ENCODE results near the gene ADAM17.

ADAM17 gene

DNA sequence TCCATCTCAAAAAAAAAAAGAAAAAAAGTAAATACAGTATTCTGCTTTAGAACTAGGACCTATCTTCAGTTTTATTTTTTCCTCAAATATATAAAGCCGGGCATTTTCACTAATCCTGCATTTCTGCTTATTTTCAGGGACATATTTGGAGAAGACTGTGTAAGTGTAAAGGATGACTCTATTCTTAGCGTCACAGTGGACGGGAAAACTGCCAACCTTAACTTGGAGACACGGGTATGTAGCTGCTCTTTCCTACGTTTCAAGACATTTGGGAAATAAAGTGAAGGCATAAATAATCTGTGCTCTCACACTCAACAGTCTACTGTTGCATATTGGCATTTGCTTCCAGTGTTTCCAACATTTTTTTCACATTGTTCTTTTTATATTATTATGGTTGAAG lies 84.4 kb downstream of the ADAM17 start:
- DNase-seq (ENCODE audit: low read depth in 3 of 3) = no peak

DNA sequence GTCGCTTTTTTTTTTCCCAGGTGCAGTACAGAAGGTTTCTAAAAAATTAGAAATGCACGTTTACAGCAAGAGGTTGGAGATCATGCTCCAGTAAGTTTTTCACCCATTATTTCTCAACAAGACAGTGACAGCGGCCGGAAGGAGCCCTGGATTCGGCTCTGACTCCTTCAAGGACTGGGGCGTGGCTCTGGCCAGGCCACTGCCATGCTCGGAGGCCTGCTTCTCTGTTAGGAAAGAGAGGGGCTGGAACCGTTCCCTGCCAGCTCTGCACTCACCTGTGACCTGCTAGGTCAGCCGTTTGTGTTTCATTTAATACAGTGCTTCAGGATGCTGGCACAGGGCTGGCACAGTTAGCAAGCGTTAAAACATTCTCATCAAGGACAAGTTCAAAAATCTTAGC lies 87.9 kb downstream of the ADAM17 start:
- DNase-seq (ENCODE audit: low read depth in 3 of 3) = no peak

DNA sequence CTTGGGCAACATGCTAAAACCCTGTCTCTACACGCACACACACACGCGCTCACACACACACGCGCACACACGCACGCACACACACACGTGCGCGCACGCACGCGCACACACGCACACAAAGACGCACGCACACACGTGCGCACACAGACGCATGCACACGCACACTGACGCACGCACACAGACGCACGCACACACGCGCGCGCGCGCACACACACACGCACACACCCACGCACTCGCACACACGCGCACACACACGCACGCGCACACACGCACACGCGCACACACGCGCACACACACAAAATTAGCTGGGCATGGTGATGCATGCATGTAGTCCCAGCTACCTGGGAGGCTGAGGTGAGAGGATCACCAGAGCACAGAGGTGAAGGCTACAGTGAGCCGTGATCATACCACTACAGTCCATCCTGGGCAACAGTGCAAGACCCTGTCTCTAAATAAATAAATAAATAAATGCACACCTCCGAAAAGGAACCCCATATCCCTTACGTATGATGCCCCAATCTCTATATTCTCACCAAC lies 89.4 kb downstream of the ADAM17 start:
- no peak for DNase-seq (ENCODE audit: low read depth in 3 of 3)

DNA sequence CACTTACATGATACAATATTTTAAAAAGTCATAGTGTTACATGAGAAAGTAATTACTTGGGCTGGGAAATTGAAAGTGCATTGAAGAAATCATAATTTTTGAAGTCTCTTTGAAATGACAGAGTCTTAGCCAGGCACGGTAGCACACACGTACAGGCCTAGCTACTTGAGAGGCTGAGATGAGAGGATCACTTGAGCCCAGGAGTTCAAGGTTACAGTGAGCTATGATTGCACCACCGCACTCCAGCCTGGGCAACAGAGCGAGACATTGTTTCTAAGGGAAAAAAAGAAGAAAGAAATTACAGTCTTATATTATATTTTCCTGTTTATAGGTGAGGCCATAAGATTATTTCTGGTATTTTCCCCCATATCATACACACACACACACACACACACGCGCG lies 90.5 kb downstream of the ADAM17 start:
- DNase-seq (ENCODE audit: low read depth in 3 of 3) = no peak

DNA sequence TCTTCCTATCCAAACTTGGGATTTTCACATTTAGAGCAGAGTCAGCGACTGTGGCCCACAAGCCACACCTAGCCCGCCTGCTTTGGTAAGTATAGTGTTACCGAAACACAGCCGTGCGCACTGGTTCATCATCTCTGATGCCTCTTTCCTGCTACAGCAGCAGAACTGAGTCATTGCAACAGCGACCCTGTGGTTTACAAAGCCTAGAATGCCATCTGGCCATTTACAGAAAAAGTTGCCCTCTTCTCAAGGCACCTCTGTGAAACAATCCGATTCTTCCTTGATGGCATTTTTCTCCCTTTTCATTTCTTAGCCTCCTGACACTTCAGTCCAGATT lies 92.0 kb downstream of the ADAM17 start:
- no peak for DNase-seq (ENCODE audit: low read depth in 3 of 3)

DNA sequence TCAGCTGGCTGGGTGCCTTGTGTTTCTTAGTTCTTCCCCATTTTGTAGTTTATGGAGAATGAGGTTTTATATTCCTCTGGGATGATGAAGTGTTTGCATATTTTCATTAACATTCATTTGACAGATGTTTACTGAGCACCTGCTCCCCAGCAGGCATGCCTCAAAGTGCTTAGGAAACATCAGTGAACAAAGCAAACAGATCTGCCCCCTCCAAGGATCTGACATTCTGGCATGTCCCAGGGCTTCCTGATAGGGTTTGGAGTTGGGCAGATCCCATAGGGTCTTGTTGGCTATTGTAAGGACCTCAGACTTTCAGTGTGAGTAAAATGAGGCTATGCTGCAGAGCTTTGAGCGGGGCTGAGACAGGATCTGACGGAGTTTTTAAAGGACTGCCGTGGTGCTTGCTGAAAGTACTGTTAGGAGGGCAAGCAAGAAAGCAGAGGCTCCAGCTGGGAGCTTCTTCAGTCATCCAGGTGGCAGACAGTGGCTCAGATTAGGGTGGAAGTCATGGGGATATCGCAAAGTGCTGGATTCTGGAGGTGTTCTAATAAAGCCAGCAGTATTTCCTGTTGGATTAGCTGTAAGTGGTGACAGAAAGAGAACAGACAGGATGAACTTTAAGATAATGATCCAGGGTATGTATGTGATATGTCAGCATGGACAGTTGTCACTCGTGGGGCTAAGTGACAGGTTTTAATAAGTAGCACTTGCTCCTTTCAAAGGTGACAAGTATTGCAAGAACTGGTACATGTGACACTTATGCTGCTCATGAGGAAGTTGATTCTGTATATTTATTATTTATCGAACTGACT lies 92.5 kb downstream of the ADAM17 start:
- no peak for DNase-seq (ENCODE audit: low read depth in 3 of 3)

DNA sequence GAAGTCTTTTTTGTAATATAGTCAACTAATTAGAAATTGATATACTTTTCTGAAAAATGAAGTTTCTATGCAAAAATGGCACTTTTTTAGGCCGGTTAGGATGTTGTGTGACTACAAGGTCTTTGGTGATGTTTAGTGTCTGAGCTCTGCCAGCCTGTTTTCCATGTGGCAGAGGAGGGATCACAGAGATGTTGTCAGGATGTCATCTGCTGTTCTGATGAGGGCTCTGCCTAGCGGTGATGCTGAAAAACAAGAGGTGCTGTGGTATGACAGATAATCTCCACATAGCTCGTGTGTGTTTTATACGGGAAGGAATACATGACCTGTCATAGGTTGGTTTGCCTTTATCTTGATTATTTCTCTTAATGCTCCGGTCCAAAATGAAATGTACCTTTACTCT lies 93.3 kb downstream of the ADAM17 start:
- no peak for DNase-seq (ENCODE audit: low read depth in 3 of 3)

DNA sequence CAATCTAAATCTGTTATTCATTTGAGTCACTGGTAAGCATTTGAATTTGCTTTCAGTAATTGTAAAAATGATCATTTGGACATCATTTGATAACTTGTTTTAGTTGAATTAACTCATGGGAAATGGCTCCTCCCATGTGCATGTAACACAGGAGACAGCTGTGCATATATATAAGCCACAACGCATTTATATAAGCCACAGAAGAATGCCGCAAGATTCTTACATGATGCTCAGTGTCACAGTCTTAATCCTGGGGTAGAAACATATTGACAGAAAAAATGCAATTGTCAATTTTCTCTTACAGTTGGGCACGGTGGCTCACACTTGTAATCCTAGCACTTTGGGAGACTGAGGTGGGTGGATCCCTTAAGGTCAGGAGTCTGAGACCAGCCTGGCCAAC lies 94.6 kb downstream of the ADAM17 start:
- no peak for DNase-seq (ENCODE audit: low read depth in 3 of 3)

DNA sequence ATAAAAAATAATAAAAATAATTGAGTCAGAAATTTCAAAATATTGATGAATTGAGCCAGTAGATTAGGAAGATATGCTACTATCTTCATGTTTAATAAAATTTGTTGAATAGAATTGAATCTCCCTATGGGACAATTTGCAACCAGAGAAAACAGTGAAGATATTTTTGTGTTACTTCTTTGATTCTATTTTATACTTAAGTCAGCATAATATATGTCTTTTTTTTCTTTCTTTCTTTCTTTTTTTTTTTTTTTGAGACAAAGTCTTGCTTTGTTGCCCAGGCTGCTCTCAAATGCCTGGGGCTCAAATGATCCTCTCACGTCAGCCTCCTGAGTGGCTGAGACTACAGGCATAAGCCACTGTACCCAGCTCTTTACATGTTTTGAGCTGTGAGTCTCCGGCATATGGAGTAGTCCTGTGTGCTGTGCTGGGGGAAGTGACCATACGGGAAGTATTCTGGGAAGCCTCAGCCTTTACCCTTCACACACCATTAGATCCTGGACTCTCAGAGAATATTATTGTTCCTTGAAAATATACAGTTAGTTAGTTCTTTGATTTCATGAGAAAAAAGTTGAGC lies 95.1 kb downstream of the ADAM17 start:
- DNase-seq (ENCODE audit: low read depth in 3 of 3) = no peak

DNA sequence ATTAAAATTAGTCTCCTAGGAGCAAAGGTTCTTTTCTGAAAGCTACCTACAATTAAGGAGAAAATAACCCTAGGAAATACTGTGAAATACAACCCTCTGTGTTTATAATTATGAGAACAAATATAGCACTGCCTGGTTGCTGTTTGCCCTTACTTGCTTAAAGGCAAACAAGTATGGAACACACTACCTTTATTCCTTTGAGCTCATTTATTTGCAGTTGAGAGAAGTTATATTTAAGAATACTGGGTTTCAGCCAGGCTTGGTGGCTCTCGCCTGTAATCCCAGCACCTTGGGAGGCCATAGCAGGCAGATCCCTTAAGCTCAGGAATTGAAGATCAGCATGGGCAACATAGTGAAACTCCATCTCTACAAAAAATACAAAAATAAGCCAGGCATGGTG lies 104.4 kb downstream of the ADAM17 start:
- DNase-seq (ENCODE audit: low read depth in 3 of 3) = no peak

DNA sequence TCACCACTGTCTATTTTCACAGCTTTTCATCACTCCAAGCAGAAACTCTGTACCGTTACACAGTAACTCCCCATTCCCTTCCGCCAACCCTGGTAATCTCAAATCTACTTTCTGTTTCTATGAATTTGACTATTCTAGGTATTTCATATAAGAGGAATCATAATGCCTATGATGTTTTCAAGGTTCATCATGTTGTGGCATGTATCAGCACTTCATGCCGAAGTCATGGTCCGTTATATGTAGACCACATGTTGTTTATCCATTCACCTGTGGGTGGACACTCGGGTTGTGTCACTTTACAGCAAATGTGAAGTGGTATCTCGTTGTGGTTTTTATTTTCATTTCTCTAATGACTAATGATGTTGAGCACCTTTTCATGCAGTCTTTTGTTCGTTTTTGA lies 110.5 kb downstream of the ADAM17 start:
- DNase-seq (ENCODE audit: low read depth in 3 of 3) = no peak

DNA sequence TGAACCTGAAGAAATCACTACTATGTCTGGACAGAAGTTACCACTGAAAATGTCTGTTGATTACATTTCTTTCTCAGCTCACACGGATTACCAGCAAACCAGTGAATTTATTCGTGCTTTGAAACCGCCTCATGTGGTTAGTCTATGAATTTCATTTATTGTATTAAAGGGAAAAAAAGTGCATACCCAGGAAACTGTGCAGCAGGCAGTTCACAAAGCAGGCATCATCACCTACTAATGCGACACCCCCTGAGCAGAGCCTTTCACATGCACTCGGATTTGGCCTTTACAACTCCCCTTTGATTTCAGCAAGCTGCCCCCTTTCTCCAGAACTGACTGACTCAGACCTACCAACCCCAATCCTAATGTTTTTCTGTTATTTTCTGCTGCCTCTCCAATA lies 112.1 kb downstream of the ADAM17 start:
- DNase-seq (ENCODE audit: low read depth in 3 of 3) = no peak

DNA sequence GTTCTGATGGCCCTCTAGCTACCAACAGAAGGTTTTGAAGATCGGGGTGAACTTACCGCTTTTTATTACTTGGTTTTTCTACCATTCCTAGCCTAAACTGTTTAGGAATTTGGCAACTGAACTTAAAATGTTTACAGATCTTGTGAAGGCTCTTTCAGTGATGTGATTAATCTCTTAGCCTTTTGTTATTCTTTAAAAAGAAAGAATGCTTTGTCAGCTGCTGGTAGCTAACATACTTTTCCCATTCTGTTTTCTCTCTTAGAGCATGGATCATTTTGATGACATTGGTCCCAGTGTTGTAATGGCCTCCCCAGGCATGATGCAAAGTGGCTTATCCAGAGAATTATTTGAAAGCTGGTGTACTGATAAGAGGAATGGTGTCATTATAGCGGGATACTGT lies 114.1 kb downstream of the ADAM17 start:
- no peak for DNase-seq (ENCODE audit: low read depth in 3 of 3)

DNA sequence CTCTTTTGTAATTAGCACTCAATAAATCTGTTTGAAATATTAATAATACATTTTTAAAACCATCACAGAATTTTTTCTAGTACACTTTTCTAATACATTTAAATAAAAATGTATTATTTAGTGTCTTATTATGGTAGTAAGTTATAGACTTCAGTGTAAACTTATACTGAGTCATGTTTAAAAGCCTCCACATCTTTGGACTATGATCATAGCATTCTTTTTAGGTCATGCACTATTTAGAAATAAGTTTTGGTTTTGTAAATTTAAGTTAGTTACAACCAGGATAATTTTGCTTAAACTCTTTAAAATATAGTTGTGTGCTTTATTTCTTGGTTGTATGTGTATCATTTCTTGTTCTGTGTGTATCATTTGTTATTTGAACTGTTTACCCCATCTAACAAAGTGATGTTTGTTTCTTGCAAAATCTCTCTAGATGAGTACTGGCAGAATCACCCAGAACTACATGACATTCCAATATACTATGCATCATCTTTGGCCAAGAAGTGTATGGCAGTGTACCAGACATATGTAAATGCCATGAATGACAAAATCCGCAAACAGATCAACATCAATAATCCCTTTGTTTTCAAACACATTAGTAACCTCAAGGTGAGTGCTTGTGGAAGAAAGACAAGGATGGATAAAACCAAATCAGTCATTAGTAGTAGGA lies 115.4 kb downstream of the ADAM17 start:
- no peak for DNase-seq (ENCODE audit: low read depth in 3 of 3)

DNA sequence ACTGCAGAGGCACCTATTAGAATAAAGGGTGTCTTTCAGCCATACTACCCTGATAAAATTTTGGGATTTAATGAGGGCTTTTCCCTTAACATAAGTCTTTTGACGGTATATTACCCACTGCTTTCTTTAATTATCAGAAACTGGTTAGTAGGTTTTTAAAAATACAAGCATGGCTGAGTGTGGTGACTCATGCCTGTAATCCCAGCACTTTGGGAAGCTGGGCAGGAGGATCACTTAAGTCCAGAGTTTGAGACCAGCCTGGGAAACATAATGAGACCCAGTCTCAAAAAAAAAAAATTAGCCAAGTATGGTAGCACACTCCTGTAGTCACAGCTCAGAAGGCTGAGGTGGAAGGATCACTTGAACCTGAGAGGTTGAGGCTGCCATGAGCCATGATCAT lies 116.1 kb downstream of the ADAM17 start:
- no peak for DNase-seq (ENCODE audit: low read depth in 3 of 3)

All from stimulated activated CD4-positive, alpha-beta T cell treated with anti-CD3 and anti-CD28 coated beads, TNF-alpha, amount 100 ng/mL, for 48 hours (primary cell).